HEK293 (cell line): ENCODE results near the gene MEOX2.

Experiments used
- CTCF ChIA-PET: fragments of 350-600 bp; formaldehyde crosslinking; extraction: SDS; loops from one replicate; lab custom pipeline; 2021; ENCODE audit warnings: antibody characterized with exemption; lab: Yijun Ruan, JAX
- POLR2A ChIA-PET: fragments of 300-600 bp; formaldehyde crosslinking; extraction: SDS; loops from one replicate; lab custom pipeline; 2020; ENCODE audit warnings: antibody characterized with exemption, inconsistent platforms; lab: Yijun Ruan, JAX
- H3K27ac ChIP-seq: fragments of 200-500 bp; sonication (Bioruptor generic); 2 replicates; pipeline ENCODE4 v1.5.1; 2014; ENCODE audit warnings: low read depth, low read length, control low read depth, inconsistent platforms; ENCODE audit errors: extremely low read depth
- H3K36me3 ChIP-seq, 2 experiments: fragments of 200-500 bp in 1 of 2; sonication (Bioruptor generic) in 1 of 2; 1 replicate in 1 of 2; 2 replicates in 1 of 2; pipeline ENCODE4 v1.5.1; 2014 to 2017; ENCODE audit warnings: inconsistent platforms in 2 of 2, low read length in 2 of 2; ENCODE audit not compliant: control insufficient read depth in 2 of 2, insufficient read depth in 1 of 2
- H3K4me1 ChIP-seq: fragments of 200-500 bp; sonication (Bioruptor generic); 2 replicates; pipeline ENCODE4 v1.5.1; 2014; ENCODE audit warnings: mild to moderate bottlenecking, low read length, inconsistent platforms; ENCODE audit not compliant: control insufficient read depth, insufficient read depth
- H3K4me3 ChIP-seq: 2 replicates; pipeline ENCODE4 v1.5.1; 2011; ENCODE audit warnings: low read depth, mild to moderate bottlenecking, control low read depth, low read length, moderate library complexity
- H3K9me3 ChIP-seq: fragments of 200-500 bp; sonication (Bioruptor generic); 2 replicates; pipeline ENCODE4 v1.5.1; 2014; ENCODE audit warnings: low read depth, low read length, inconsistent platforms; ENCODE audit not compliant: control insufficient read depth, insufficient read depth
- BCL6B ChIP-seq: fragments of 450-650 bp; formaldehyde crosslinking; IDR thresholded peaks from 2 replicates; pipeline ENCODE4 v1.5.1; 2017; ENCODE audit warnings: missing biosample characterization, missing genetic modification characterization
- CTCF ChIP-seq: fragments of 450-650 bp; formaldehyde crosslinking; IDR thresholded peaks from 2 replicates; pipeline ENCODE4 v1.5.1; 2016; ENCODE audit warnings: missing biosample characterization, missing genetic modification characterization
- HOXC10 ChIP-seq: sonication (generic); formaldehyde crosslinking; IDR thresholded peaks from 2 replicates; pipeline ENCODE4 v1.8.1; 2023; ENCODE audit warnings: mild to moderate bottlenecking, missing genetic modification reagents
- KLF1 ChIP-seq: fragments of 450-650 bp; formaldehyde crosslinking; IDR thresholded peaks from 2 replicates; pipeline ENCODE4 v1.5.1; 2016; ENCODE audit warnings: missing biosample characterization, missing genetic modification characterization
- KLF10 ChIP-seq: fragments of 450-650 bp; IDR thresholded peaks from 2 replicates; pipeline ENCODE4 v1.5.1; 2018; ENCODE audit warnings: missing biosample characterization, mild to moderate bottlenecking, missing genetic modification characterization
- MEIS1 ChIP-seq: sonication (generic); formaldehyde crosslinking; IDR thresholded peaks from 2 replicates; pipeline ENCODE4 v1.8.1; 2022; ENCODE audit warnings: missing genetic modification reagents, mild to moderate bottlenecking, borderline replicate concordance
- YY1 ChIP-seq: fragments of 450-650 bp; formaldehyde crosslinking; IDR thresholded peaks from 2 replicates; pipeline ENCODE4 v1.5.1; 2018; ENCODE audit warnings: missing biosample characterization, missing genetic modification characterization
- ZBTB7A ChIP-seq: fragments of 450-650 bp; formaldehyde crosslinking; IDR thresholded peaks from 2 replicates; pipeline ENCODE4 v1.5.1; 2016; ENCODE audit warnings: low read depth, missing biosample characterization, missing genetic modification characterization
- ZNF112 ChIP-seq: fragments of 450-650 bp; formaldehyde crosslinking; IDR thresholded peaks from 2 replicates; pipeline ENCODE4 v1.5.0; 2017; ENCODE audit warnings: missing biosample characterization, missing genetic modification characterization
- ZNF140 ChIP-seq: fragments of 450-650 bp; formaldehyde crosslinking; IDR thresholded peaks from 2 replicates; pipeline ENCODE4 v1.5.1; 2016; ENCODE audit warnings: missing biosample characterization, missing genetic modification characterization
- ZNF18 ChIP-seq: fragments of 450-650 bp; formaldehyde crosslinking; IDR thresholded peaks from 2 replicates; pipeline ENCODE4 v1.5.1; 2016; ENCODE audit warnings: missing biosample characterization, missing genetic modification characterization
- ZNF19 ChIP-seq: fragments of 450-650 bp; formaldehyde crosslinking; IDR thresholded peaks from 2 replicates; pipeline ENCODE4; 2016; ENCODE audit warnings: missing biosample characterization, missing genetic modification characterization, low read depth
- ZNF211 ChIP-seq: fragments of 450-650 bp; formaldehyde crosslinking; IDR thresholded peaks from 2 replicates; pipeline ENCODE4 v1.5.1; 2016; ENCODE audit warnings: low read depth, missing biosample characterization, missing genetic modification characterization
- ZNF221 ChIP-seq: fragments of 450-650 bp; formaldehyde crosslinking; IDR thresholded peaks from 2 replicates; pipeline ENCODE4 v1.5.1; 2017; ENCODE audit warnings: missing biosample characterization, missing genetic modification characterization, borderline replicate concordance
- ZNF239 ChIP-seq: fragments of 450-650 bp; formaldehyde crosslinking; IDR thresholded peaks from 2 replicates; pipeline ENCODE4 v1.5.1; 2016; ENCODE audit warnings: missing biosample characterization, missing genetic modification characterization
- ZNF335 ChIP-seq: fragments of 450-650 bp; formaldehyde crosslinking; conservative IDR thresholded peaks from 2 replicates; pipeline ENCODE4 v1.5.1; 2016; ENCODE audit warnings: missing biosample characterization, missing genetic modification characterization
- ZNF433 ChIP-seq: fragments of 450-650 bp; formaldehyde crosslinking; IDR thresholded peaks from 2 replicates; pipeline ENCODE4 v1.5.1; 2016; ENCODE audit warnings: missing biosample characterization, missing genetic modification characterization, low read depth
- ZNF473 ChIP-seq: fragments of 450-650 bp; formaldehyde crosslinking; IDR thresholded peaks from 2 replicates; pipeline ENCODE4 v1.5.1; 2017; ENCODE audit warnings: missing biosample characterization, missing genetic modification characterization
- ZNF560 ChIP-seq: fragments of 450-650 bp; formaldehyde crosslinking; IDR thresholded peaks from 2 replicates; pipeline ENCODE4 v1.5.1; 2017; ENCODE audit warnings: missing biosample characterization, missing genetic modification characterization, borderline replicate concordance
- ZNF785 ChIP-seq: fragments of 450-650 bp; formaldehyde crosslinking; IDR thresholded peaks from 2 replicates; pipeline ENCODE4 v1.5.1; 2016; ENCODE audit warnings: missing biosample characterization, missing genetic modification characterization
- ZSCAN16 ChIP-seq: fragments of 450-650 bp; formaldehyde crosslinking; IDR thresholded peaks from 2 replicates; pipeline ENCODE4 v1.5.1; 2016; ENCODE audit warnings: missing biosample characterization, missing genetic modification characterization
- ZSCAN4 ChIP-seq: fragments of 450-650 bp; formaldehyde crosslinking; IDR thresholded peaks from 2 replicates; pipeline ENCODE4 v1.5.1; 2017; ENCODE audit warnings: missing biosample characterization, missing genetic modification characterization

MEOX2 gene

GRCh38 chr7:15626041-15626440 lies 60.4 kb downstream of the MEOX2 start:
- POLR2A ChIA-PET = no interaction called here
- Histone ChIP-seq H3K4me3 (no peak overlapping the region), H3K36me3 (no peaks in the 10 kb centered on the region), H3K4me1 (no peaks in the 10 kb centered on the region), H3K9me3 (no peaks in the 10 kb centered on the region), H3K27ac (no peak overlapping the region)
- CTCF ChIA-PET = no interaction called here
- TF ChIP-seq ZNF18 (no peak), HOXC10 (CRISPR knock-in tag) (no peak), CTCF (tag by site-specific recombination) (no peak), BCL6B (tag by site-specific recombination) (no peak), ZNF112 (tag by site-specific recombination) (no peak), ZNF140 (no peak)

- ChIA-PET POLR2A (no interaction called here), CTCF (no interaction called here)
- TF ChIP-seq ZNF19 (no peak), ZNF335 (tag by site-specific recombination) (no peak), ZNF560 (tag by site-specific recombination) (no peak), ZBTB7A (no peak), ZNF211 (tag by site-specific recombination) (no peak), ZNF239 (no peak), ZNF785 (tag by site-specific recombination) (no peak)
- no peak overlapping the region for H3K4me3 ChIP-seq
- no peaks in the 10 kb centered on the region for H3K9me3 ChIP-seq
- no peak overlapping the region for H3K27ac ChIP-seq
- H3K4me1 ChIP-seq = 0 out of 2 replicates have a peak, but pooled peaks cover 2% of the 10 kb centered on the region
- no peaks in the 10 kb centered on the region for H3K36me3 ChIP-seq
Measured at GRCh38 chr7:15625466-15625865, 61.0 kb downstream of the MEOX2 start.

- H3K4me1 ChIP-seq = 0 out of 2 replicates have a peak, but pooled peaks cover 2% of the 10 kb centered on the region
- CTCF ChIA-PET = interaction anchor here (0.7 kb wide), 1 partner anchor 548 kb away, joined by 3 read pairs; no protein-coding TSS in a partner anchor
- H3K36me3 ChIP-seq = no peaks in the 10 kb centered on the region
- H3K27ac ChIP-seq = no peak overlapping the region
- H3K4me3 ChIP-seq = no peak overlapping the region
- no peaks in the 10 kb centered on the region for H3K9me3 ChIP-seq
- POLR2A ChIA-PET = no interaction called here
- no peak for TF ChIP-seq MEIS1 (CRISPR knock-in tag)
- no peak for TF ChIP-seq ZNF221 (tag by site-specific recombination)
- TF ChIP-seq ZSCAN4 = no peak
- no peak for TF ChIP-seq KLF1 (tag by site-specific recombination)
- no peak for TF ChIP-seq ZNF112 (tag by site-specific recombination)
- no peak for TF ChIP-seq YY1 (tag by site-specific recombination)
- TF ChIP-seq ZNF473 = no peak
- no peak for TF ChIP-seq ZNF433
- TF ChIP-seq ZNF239 = no peak
- no peak for TF ChIP-seq ZSCAN16 (tag by site-specific recombination)
- no peak for TF ChIP-seq KLF10 (tag by site-specific recombination)
Measured at GRCh38 chr7:15621468-15621867, 65.0 kb downstream of the MEOX2 start.
